ENCODE results near the gene SLC7A10. TPM values are rescaled to one million over a fixed set of nuclear protein-coding genes. Genes with fewer than 3 reads are reported as not detected.
"Not testable (repeated sequence)": the region's sequence is repeated elsewhere in the genome, so short reads cannot be mapped to it uniquely, and the experiment has no call there.

SLC7A10 gene
- total and polyA plus RNA-seq, 4 donors = 0.63 TPM; not detected in 3

DNA sequence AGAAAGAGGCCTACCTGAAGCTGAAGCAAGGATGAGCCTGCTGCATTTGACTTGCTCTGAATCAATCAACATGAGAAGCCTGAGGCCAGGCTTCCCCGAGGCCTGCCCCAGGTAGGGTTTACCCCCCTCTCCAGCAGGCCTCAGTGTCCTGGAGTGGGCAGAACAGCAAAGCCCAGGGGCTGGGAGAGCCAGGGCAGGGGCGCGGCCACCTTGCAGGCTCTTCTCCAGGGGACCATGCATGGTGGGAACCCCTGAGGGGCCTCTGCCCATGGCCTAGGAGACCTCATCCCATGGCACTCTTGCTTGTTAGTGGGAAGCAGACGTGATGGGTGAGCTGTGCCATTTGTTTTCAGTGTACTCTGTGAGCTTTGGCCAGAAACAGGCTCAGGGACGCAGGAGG is 51.5 kb downstream of the SLC7A10 start:
- intact Hi-C loops (cut with DNase I) = loop anchor here in 1 of 2 donors (10.0 kb wide), 1 partner anchor 199 kb away; the partner anchor contains the start of genes CEP89 and FAAP24
- no peak overlapping the region for H3K27ac ChIP-seq (ENCODE audit: low read depth in 1 of 2, low read length in 2 of 2)
- H3K4me3 ChIP-seq (ENCODE audit: low read length in 2 of 2) = no peak overlapping the region
- no peaks in the 10 kb centered on the region for H3K36me3 ChIP-seq (ENCODE audit: control insufficient read depth in 1 of 2, insufficient read depth in 2 of 2, low read length in 1 of 2)
- ATAC-seq (ENCODE audit: low FRiP score) = no peak
- DNase-seq = peak in 1 of 2 donors; percentile 38
- H3K27me3 ChIP-seq (ENCODE audit: control insufficient read depth in 1 of 2, insufficient read depth in 2 of 2, low read length in 1 of 2) = no peaks in the 10 kb centered on the region
- no peaks in the 10 kb centered on the region for H3K9me3 ChIP-seq (ENCODE audit: control insufficient read depth, low read length)
- WGBS, 2 donors = 88 to 95% methylated on average over 5 of the region's 5 CpGs
- H3K4me1 ChIP-seq (ENCODE audit: control insufficient read depth in 1 of 2, insufficient read depth in 2 of 2, low read length in 2 of 2) = no peaks in the 10 kb centered on the region

DNA sequence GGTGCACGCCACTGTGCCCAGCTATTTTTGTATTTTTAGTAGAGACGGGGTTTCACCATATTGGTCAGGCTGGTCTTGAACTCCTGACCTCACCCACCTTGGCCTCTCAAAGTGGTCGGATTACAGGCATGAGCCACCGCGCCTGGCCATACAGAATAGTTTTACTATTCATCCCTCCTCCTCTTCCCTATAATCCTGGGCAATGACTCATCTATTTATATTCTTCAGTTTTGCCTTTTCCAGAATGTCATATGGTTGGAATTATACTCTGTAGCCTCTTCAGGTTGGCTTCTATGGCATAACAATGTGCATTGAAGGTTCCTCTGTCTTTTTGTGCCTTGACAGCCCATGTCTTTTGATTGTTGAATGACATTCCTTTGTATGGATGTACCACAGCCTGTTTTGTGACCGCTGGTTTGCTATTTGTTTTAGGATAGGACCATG is 53.7 kb downstream of the SLC7A10 start:
- Histone ChIP-seq H3K36me3 (ENCODE audit: control insufficient read depth in 1 of 2, insufficient read depth in 2 of 2, low read length in 1 of 2) (no peaks in the 10 kb centered on the region), H3K27ac (ENCODE audit: low read depth in 1 of 2, low read length in 2 of 2) (no peak overlapping the region), H3K4me1 (ENCODE audit: control insufficient read depth in 1 of 2, insufficient read depth in 2 of 2, low read length in 2 of 2) (no peaks in the 10 kb centered on the region), H3K4me3 (ENCODE audit: low read length in 2 of 2) (no peak overlapping the region), H3K9me3 (ENCODE audit: control insufficient read depth, low read length) (no peaks in the 10 kb centered on the region), H3K27me3 (ENCODE audit: control insufficient read depth in 1 of 2, insufficient read depth in 2 of 2, low read length in 1 of 2) (no peaks in the 10 kb centered on the region)
- intact Hi-C loops (cut with DNase I) = loop anchor here in 1 of 2 donors (10.0 kb wide), 1 partner anchor 197 kb away; the partner anchor contains the start of genes CEP89 and FAAP24
- ATAC-seq (ENCODE audit: low FRiP score) = no peak
- WGBS, 2 donors = 93% methylated on average over 6 of the region's 6 CpGs
- peak; percentile 2 to 23 for DNase-seq

DNA sequence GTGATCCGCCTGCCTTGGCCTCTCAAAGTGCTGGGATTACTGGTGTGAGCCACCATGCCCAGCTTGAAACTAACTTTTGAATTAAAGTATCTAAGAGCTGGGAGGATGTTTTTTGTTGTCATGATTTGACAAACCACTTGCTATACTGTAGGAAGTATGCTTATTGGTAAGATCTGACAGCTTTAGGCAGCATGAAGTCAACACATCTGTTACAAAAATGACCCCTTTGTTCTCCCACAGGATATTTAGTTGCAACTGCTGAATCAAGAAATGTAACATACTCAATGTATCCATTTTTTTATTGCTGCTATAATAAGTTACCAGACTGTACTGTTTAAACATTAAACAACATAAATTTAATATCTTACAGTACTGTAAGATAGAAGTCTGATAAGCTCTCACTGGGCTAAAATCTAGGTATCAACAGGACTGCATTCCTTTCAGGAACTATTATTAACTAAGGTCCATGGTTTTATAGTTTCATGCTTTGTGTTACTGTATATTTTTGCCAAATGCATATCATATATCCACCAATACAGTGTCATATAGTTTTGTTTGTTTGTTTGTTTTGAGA is 54.3 kb downstream of the SLC7A10 start:
- no peaks in the 10 kb centered on the region for H3K4me1 ChIP-seq (ENCODE audit: control insufficient read depth in 1 of 2, insufficient read depth in 2 of 2, low read length in 2 of 2)
- no peak for DNase-seq
- no peak for ATAC-seq (ENCODE audit: low FRiP score)
- no peak overlapping the region for H3K27ac ChIP-seq (ENCODE audit: low read depth in 1 of 2, low read length in 2 of 2)
- WGBS, 2 donors = 83 to 92% methylated on average over 1 of the region's 1 CpG
- no peaks in the 10 kb centered on the region for H3K9me3 ChIP-seq (ENCODE audit: control insufficient read depth, low read length)
- H3K36me3 ChIP-seq (ENCODE audit: control insufficient read depth in 1 of 2, insufficient read depth in 2 of 2, low read length in 1 of 2) = no peaks in the 10 kb centered on the region
- H3K4me3 ChIP-seq (ENCODE audit: low read length in 2 of 2) = no peak overlapping the region
- no peaks in the 10 kb centered on the region for H3K27me3 ChIP-seq (ENCODE audit: control insufficient read depth in 1 of 2, insufficient read depth in 2 of 2, low read length in 1 of 2)
- intact Hi-C loops (cut with DNase I) = loop anchor here in 1 of 2 donors (10.0 kb wide), 1 partner anchor 197 kb away; the partner anchor contains the start of genes CEP89 and FAAP24

DNA sequence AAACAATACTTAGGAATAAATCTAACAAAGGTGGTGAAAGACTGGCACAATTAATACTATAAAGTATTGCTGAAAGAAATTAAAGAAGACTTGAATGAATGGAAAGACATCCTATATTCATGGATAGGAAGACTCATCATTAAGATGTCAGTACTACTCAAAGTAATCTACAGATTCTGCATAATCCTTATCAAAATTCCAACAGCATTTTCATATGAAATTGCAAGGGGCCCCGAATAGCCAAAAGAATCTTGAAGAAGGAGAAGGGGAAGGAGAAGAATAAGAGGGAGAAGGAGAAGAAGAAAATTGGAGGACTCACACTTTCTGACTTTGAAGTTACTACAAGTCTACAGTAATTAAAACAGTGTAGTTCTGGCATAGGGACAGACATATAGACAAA is 57.1 kb downstream of the SLC7A10 start:
- intact Hi-C loops (cut with DNase I) = no loop called here
- Histone ChIP-seq H3K27ac (ENCODE audit: low read depth in 1 of 2, low read length in 2 of 2) (no peak overlapping the region), H3K36me3 (ENCODE audit: control insufficient read depth in 1 of 2, insufficient read depth in 2 of 2, low read length in 1 of 2) (no peaks in the 10 kb centered on the region), H3K4me3 (ENCODE audit: low read length in 2 of 2) (no peak overlapping the region), H3K4me1 (ENCODE audit: control insufficient read depth in 1 of 2, insufficient read depth in 2 of 2, low read length in 2 of 2) (no peaks in the 10 kb centered on the region), H3K9me3 (ENCODE audit: control insufficient read depth, low read length) (no peaks in the 10 kb centered on the region), H3K27me3 (ENCODE audit: control insufficient read depth in 1 of 2, insufficient read depth in 2 of 2, low read length in 1 of 2) (no peaks in the 10 kb centered on the region)
- ATAC-seq (ENCODE audit: low FRiP score) = no peak
- WGBS, 2 donors = 93 to 98% methylated on average over 1 of the region's 1 CpG
- no peak for DNase-seq

DNA sequence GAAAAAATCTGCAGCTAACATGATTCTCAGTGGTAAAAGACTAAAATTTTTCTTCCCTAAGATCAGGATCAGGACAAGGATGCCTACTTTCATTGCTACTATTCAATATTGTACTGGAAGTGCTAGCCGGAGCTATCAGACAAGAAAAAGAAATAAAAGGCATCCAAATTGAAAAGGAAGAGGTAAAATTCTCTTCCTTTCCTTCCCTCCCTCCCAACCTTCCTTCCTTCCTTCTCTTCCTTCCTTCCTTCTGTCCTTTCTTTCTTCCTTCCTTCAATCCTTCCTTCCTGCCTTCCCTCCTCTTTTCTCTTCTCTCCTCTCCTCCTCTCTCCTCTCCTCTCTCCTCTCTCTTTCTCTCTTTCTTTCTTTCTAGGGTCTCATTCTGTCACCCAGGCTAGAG is 58.2 kb downstream of the SLC7A10 start:
- no peaks in the 10 kb centered on the region for H3K27me3 ChIP-seq (ENCODE audit: control insufficient read depth in 1 of 2, insufficient read depth in 2 of 2, low read length in 1 of 2)
- DNase-seq = no peak
- intact Hi-C loops (cut with DNase I) = no loop called here
- no peaks in the 10 kb centered on the region for H3K9me3 ChIP-seq (ENCODE audit: control insufficient read depth, low read length)
- H3K4me1 ChIP-seq (ENCODE audit: control insufficient read depth in 1 of 2, insufficient read depth in 2 of 2, low read length in 2 of 2) = no peaks in the 10 kb centered on the region
- H3K36me3 ChIP-seq (ENCODE audit: control insufficient read depth in 1 of 2, insufficient read depth in 2 of 2, low read length in 1 of 2) = no peaks in the 10 kb centered on the region
- no peak overlapping the region for H3K4me3 ChIP-seq (ENCODE audit: low read length in 2 of 2)
- H3K27ac ChIP-seq (ENCODE audit: low read depth in 1 of 2, low read length in 2 of 2) = no peak overlapping the region
- 100% methylated on average over 1 of the region's 1 CpG for WGBS, 2 donors
- no peak for ATAC-seq (ENCODE audit: low FRiP score)

DNA sequence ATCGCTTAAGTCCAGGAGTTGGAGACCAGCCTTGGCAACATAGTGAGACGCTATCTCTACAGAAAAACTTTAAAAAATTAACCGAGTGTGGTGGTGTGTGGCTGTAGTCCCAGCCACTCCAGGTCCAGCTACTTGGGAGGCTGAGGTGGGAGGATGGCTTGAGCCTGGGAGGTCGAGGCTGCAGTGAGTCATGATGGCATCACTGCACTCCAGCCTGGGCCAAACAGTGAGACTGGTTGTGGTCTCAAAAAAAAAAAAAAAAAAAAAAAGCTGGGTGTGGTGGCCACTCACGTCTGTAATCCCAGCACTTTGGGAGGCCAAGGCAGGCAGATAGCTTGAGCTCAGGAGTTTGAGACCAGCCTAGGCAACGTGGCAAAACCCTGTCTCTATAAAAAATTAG is 59.6 kb downstream of the SLC7A10 start:
- H3K27me3 ChIP-seq (ENCODE audit: control insufficient read depth in 1 of 2, insufficient read depth in 2 of 2, low read length in 1 of 2); H3K4me1 ChIP-seq (ENCODE audit: control insufficient read depth in 1 of 2, insufficient read depth in 2 of 2, low read length in 2 of 2); H3K4me3 ChIP-seq (ENCODE audit: low read length in 2 of 2); H3K36me3 ChIP-seq (ENCODE audit: control insufficient read depth in 1 of 2, insufficient read depth in 2 of 2, low read length in 1 of 2); H3K9me3 ChIP-seq (ENCODE audit: control insufficient read depth, low read length); ATAC-seq (ENCODE audit: low FRiP score); H3K27ac ChIP-seq (ENCODE audit: low read depth in 1 of 2, low read length in 2 of 2); intact Hi-C loops (cut with DNase I): not testable (repeated sequence)
- DNase-seq = peak; percentile 13 to 28
- 70 to 73% methylated on average over 6 of the region's 6 CpGs for WGBS, 2 donors

DNA sequence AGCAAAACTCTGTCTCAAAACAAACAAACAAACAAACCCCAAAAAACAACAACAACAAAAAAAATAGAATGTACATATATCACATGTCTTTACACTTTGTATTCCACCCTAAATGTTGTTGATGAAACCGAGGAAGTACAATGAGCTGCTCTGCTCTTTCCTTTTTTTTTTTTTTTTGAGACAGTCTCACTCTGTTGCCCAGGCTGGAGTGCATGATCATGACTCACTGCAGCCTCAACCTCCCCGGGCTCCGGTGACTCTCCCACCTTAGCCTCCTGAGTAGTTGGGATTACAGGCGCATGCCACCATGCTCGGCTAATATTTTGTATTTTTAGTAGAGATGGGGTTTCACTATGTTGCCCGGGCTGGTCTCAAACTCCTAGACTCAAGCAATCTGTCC is 62.2 kb downstream of the SLC7A10 start:
- DNase-seq (peak; percentile 2 to 3), ATAC-seq (ENCODE audit: low FRiP score) (no peak)
- H3K36me3 ChIP-seq (ENCODE audit: control insufficient read depth in 1 of 2, insufficient read depth in 2 of 2, low read length in 1 of 2) = no peaks in the 10 kb centered on the region
- no peak overlapping the region for H3K4me3 ChIP-seq (ENCODE audit: low read length in 2 of 2)
- H3K27me3 ChIP-seq (ENCODE audit: control insufficient read depth in 1 of 2, insufficient read depth in 2 of 2, low read length in 1 of 2) = no peaks in the 10 kb centered on the region
- intact Hi-C loops (cut with DNase I) = no loop called here
- H3K4me1 ChIP-seq (ENCODE audit: control insufficient read depth in 1 of 2, insufficient read depth in 2 of 2, low read length in 2 of 2) = no peaks in the 10 kb centered on the region
- 89 to 90% methylated on average over 6 of the region's 6 CpGs for WGBS, 2 donors
- H3K27ac ChIP-seq (ENCODE audit: low read depth in 1 of 2, low read length in 2 of 2) = no peak overlapping the region
- H3K9me3 ChIP-seq (ENCODE audit: control insufficient read depth, low read length) = no peaks in the 10 kb centered on the region

DNA sequence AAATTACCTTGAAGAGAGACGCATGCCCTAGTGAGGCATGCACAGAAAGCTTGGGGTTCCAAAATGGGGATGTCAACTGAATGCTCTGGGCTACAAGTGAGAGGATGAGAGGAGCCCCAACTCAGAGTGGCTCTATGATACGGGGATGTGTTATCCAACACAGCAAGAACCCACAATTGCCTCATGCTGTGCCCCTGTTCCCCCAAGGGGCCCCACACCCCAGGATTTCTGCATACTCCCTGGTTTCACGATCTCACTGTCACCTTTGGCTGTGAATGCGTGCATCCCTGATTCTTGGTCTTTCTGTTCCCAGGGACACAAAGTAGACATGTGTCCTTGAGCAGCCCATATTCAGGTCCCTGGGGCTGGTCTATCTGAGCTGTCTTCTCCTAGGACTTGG is 64.4 kb downstream of the SLC7A10 start:
- H3K4me1 ChIP-seq (ENCODE audit: control insufficient read depth in 1 of 2, insufficient read depth in 2 of 2, low read length in 2 of 2) = no peaks in the 10 kb centered on the region
- intact Hi-C loops (cut with DNase I) = no loop called here
- DNase-seq (peak in 1 of 2 donors; percentile 32), ATAC-seq (ENCODE audit: low FRiP score) (no peak)
- H3K9me3 ChIP-seq (ENCODE audit: control insufficient read depth, low read length) = no peaks in the 10 kb centered on the region
- no peaks in the 10 kb centered on the region for H3K36me3 ChIP-seq (ENCODE audit: control insufficient read depth in 1 of 2, insufficient read depth in 2 of 2, low read length in 1 of 2)
- no peaks in the 10 kb centered on the region for H3K27me3 ChIP-seq (ENCODE audit: control insufficient read depth in 1 of 2, insufficient read depth in 2 of 2, low read length in 1 of 2)
- H3K4me3 ChIP-seq (ENCODE audit: low read length in 2 of 2) = no peak overlapping the region
- WGBS, 2 donors = 76 to 90% methylated on average over 4 of the region's 4 CpGs
- H3K27ac ChIP-seq (ENCODE audit: low read depth in 1 of 2, low read length in 2 of 2) = no peak overlapping the region

DNA sequence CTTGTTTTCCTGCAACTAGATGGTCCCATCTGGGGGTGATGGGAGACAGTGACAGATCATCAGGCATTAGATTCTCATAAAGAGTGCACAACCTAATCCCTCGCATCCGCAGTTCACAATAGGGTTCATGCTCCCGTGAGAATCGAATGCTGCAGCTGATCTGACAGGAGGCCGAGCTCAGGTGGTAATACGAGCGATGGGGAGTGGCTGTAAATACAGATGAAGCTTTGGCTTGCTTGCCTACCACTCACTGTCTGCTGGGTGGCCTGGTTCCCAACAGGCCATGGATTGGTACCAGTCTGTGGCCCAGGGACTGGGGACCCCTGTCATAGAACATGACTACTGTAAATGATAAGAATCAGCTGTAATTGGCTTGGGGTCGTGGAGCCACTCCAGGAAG is 65.8 kb downstream of the SLC7A10 start:
- Histone ChIP-seq H3K36me3 (ENCODE audit: control insufficient read depth in 1 of 2, insufficient read depth in 2 of 2, low read length in 1 of 2) (no peaks in the 10 kb centered on the region), H3K4me1 (ENCODE audit: control insufficient read depth in 1 of 2, insufficient read depth in 2 of 2, low read length in 2 of 2) (no peaks in the 10 kb centered on the region), H3K27me3 (ENCODE audit: control insufficient read depth in 1 of 2, insufficient read depth in 2 of 2, low read length in 1 of 2) (no peaks in the 10 kb centered on the region), H3K9me3 (ENCODE audit: control insufficient read depth, low read length) (no peaks in the 10 kb centered on the region), H3K4me3 (ENCODE audit: low read length in 2 of 2) (no peak overlapping the region), H3K27ac (ENCODE audit: low read depth in 1 of 2, low read length in 2 of 2) (no peak overlapping the region)
- no peak for ATAC-seq (ENCODE audit: low FRiP score)
- intact Hi-C loops (cut with DNase I) = no loop called here
- DNase-seq = peak; percentile 17 to 30
- 92% methylated on average over 8 of the region's 8 CpGs for WGBS, 2 donors
